Measurements from ENCODE around the gene PPIL4.
"Not testable (repeated sequence)": the region's sequence is repeated elsewhere in the genome, so short reads cannot be mapped to it uniquely, and the experiment has no call there.

The PPIL4 gene

DNA sequence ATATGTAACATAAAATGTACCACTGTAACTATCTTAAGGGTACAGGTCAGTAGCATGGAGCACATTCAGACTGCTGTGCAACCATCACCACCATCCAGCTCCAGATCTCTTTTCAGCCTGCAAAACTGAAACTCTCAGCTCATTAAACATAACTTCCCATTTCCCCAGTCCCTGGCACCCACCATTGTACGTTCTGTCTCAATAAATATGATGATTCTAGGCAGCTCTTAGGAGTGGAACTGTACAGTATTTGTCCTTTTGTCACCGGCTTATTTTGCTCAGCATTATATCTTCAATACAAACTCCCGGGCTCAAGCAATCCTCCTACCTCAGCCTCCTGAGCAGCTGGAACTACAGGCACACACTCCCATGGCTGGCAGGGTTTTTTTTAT is 62.5 kb downstream of the PPIL4 start:
- no peak for DNase-seq

DNA sequence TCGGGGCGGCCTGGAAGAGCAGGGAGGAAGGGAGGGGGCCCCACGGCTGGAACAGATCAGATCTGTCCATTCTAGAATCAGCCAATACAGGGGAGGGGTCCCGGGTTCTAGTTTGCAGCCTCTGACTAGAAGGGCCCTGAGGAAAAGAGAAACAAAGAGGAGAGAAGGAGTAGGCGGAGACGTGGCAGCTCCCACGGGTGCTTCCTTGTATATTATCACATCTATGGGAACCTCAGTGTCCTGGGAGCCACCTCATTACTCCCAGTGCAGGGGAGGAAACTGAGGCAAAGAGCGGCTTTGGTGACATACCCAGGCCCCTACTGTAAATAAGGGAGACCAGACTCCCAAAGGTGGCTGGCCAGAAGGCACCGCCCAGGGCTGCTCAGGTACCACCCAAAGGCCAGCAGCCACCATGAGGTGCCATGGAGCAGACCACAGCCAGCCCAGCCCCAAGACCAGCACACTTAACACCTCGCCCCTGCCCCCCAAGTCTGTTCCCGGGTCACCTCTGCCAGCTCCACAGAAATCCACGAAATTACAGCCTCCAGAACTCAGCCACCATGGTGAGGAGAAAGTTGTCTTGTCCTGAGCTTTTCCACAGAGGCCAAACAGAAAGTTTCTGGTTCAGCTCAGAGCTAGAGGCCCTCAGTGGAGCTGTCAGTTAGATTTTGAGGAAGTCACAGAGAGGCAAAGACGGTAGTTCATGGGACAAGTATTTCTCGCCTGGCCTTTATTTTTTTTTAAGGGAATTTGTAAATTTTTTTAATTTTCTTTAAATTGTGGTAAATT is 63.1 kb downstream of the PPIL4 start:
- DNase-seq, result no peak

DNA sequence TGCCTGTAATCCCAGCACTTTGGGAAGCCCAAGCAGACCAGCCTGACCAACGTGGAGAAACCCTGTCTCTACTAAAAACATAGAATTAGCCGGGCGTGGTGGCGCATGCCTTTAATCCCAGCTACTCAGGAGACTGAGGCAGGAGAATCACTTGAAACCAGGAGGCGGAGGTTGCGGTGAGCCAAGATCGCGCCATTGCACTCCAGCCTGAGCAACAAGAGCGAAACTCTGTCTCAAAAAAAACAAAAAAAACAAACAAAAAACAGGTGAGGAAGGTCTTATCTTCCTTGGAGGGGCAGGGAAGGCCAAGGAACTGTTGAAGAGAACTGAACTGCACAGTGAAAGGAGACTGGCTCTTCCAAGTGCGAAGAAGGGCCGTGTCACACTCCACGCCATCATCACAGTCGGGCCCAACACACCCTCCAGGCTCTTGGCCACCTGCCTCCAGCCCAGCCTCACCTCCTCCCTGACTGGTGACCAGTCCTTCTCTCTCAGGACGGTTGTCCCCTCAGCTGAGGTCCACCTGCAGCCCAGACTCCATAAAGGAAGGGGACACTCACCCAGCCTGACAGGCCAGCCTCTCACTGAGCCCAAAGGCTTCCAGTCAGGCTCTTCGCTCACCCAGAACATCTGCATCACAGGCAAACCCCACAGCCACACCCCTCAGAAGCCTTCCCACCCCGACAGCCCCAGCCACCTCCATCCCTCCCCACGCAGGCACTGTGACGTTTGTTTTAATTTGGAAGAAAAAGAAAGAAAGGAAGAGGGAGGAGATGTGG is 65.2 kb downstream of the PPIL4 start:
- no peak for DNase-seq

DNA sequence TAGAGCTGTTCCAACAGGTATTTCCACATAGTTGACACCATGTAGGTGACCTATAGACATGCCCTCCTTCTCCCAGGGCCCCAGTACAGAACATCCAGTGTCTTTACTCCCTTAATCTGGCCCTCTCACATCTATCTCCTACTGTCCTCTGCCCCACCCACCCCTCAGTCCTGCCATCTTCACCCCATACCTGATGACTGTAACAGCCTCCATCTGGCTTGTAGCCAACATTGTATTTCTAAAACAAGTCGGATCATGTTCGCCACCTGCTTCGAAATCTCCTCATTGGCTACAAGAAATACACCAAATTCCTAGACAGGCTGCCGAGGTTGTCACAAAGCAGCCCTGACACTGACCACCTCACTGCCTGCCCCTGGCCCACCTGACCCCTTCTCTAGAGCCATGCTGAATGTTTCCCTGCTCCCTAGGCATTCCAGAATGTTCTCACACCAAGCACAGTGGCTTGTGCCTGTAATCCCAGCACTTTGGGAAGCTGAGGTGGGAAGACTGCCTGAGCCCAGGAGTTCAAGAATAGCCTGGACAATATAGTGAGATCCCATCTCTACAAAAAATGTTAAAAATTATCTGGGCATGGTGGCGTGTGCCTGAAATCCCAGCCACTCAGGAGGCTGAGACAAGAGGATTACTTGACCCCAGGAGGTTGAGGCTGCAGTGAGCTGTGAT is 67.1 kb downstream of the PPIL4 start:
- DNase-seq, result no peak

DNA sequence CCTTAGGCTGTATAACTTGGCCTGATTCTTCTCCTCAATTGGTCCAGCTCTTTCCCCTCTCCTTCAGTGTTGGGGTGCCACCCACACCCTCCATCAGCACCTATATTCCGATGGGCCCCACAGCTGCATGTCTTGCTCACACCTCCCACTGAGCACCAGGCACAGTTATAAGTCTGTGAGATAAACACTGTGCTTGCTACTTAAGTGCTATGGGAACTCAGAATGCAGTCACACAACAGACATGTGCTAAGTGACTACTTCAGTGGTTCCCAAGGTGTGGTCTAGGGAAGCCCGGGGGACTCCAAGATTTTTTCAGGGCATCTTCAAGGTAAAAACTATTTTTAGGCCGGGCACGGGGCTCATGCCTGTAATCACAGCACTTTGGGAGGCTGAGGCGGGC is 68.3 kb downstream of the PPIL4 start:
- DNase-seq, result no peak

DNA sequence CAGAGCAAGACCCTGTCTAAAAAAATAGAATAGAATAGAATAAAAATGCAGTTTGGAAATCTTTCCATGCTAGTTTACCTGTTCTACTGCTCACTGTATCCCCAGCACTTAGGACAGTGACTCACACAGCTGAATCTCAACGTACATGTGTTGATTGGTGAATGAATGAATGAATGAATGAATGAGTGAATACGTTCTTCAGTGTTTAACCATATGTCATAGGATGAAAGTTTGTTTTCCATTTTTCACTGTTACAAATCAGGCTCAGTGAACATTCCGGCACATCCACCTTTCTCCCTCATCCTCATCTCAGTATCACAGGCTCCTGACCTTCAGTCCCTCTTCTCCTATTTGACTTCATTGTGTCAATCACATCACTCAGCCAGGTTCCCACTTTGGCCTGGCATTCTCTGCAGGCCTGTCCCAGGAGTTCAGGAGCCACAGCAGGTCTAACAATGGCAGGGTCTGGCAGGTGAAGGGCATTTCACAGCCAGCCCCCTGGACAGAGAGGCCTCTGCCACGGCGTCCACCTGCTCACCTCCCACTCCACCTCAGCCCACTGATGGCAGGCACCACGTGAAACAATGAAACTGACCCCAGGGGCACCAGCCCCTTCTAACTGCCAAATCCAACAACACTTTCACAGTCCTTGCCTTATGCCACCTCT is 68.9 kb downstream of the PPIL4 start:
- DNase-seq, result no peak

DNA sequence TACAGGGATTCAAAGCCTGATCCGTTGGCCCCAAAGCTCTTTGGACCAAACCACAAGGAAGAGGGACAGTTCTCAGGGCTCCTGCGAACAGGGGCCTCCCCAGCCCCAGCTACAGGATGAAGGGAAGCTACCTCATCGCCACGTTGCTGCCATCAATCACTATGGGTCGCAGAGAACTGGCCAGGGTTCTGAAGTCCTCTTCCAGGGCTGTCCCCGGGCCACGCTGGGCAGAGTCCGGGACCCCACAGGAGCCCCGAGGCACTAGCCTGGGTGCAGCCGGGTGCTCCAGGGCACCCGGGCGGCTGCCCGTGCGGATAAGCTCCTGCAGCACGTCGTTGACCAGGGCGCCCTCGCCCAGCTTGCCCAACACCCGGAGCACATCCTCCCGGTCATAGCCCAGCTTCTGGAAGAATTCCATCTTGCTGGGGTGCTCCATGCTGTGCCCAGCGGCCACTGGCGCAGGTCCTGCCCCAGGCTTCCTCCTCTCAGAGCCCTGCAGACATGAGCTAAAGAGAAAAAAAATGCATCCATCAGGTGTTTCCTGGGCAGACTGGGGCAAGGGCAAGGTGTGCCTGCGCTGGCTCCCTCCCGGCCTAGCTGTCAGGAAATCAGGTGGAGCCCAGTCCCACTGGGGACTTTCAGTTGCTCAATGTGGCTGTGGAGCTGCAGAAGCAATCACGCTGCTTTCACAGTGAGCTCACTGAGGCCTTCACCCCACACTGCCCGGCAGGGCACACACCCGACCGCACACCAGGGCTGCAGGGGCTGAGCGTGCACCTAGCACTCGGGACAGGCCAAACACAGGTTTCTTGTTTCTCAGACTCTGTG is 71.5 kb downstream of the PPIL4 start:
- DNase-seq, result no peak

DNA sequence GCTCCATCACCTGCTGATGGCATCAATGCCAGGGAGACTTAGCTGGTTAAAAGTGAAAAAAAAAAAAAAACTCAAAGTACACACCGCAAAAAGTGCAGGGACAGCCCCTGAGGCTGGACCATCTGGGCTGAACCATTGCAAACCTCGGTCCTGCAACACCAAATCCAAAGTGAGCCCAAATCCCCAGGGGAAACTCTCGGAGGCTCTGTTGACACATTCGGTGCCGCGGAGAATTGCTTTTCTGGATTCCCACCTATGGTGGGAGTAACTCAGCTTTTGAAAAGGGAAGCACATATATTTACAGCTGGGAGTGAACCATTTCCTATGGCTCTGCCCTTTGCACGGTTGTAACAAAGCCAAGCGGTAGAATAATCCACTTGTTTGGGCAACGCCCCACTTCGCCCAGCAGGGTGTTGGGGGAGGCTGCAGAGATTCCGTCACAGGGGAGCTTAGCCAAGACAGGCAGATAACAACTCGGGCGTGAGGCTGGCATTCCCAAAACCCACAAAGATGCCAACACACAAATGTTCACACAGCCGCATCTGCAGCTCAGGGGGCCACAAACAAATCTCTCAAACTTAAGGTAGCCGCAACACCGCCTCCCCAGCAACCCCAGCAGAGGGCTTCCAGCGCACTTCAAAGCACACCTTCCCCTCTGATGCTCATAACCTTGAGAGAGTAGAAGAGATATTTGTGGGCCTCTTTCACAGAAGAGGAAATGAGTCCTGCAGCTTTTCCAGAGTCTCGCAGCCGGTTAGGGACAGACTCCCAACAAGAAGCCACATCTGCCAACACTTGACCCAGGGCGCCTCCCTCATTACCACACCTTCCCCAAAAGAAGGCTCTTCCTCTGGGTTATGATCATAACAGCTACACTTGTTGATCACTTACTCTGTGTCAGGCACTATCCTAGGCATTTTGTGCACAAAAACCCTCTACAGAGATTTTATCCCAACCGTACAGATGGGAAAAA is 72.5 kb downstream of the PPIL4 start:
- no peak for DNase-seq

DNA sequence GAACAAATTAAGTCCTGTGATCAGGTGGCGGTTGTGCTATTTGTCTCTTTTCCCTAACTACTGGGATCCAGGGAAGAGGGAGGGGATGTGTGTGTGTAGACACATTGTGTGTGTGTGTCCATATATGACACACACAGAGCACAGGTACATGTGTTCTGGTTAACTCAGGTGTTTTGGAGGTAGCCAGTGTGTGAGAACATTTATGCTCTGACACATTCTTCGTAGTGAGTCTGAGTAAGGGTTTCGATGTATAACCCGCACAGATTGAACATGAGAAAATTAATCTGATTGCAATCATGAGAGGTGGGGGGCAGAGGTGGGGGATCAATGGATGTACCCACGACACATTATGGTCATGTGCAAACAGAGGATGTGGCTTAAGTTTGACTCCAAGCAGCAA is 73.6 kb downstream of the PPIL4 start:
- no peak for DNase-seq

DNA sequence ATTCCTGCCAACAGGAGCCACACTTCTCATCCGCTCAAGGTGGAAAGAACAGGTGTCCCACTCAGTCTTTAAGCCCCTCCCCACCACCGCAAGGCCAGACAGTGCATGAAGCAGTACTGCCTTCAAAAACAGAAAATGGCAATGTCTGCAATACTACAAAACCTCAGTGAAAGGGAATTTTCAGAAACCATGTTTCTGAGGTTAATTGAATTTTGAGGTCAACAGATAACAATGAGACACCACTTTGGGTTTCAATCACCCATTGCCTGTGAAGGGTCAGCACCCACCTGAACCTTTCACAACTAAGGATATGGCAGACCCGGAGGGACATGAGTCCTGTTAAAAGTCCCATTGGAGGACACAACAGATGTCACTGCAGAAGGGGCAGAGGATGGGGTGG is 74.0 kb downstream of the PPIL4 start:
- no peak for DNase-seq

DNA sequence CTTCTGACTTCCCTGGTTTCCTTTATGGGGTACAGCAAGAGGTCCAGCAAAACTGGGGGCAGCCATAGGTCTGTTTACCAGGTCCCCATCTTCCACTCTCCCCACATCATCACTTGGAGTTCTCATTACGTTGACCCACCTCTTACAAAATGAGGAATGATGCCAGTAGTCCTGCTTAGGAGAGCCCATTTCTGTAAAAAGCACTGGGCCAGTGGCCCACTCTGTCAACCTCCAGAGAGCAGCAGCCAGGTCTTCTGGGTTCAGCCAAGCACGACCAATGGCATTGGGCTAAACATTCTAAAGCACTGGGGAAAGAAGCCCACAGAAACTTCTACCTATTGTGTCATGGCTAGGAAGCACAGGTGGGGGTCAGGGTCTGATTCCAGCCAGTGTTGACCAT is 74.9 kb downstream of the PPIL4 start:
- no peak for DNase-seq

DNA sequence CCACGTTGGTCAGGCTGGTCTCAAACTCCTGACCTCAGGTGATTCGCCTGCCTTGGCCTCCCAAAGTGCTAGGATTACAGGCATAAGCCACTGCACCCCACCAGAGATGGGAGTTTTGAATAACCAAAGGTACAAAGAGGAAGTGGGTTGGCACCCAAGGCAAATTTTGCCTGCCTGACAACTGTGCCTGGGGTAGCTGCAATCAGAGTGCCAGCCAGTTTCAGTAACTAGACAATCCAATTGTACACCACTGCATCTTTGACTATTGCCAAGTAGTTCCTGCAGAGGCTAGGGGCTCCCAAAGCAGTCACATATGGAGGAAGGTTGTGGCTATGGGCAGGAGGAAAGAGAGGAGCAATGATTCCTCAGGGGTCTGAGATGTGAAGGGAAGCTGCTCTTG is 77.7 kb downstream of the PPIL4 start:
- no peak for DNase-seq

DNA sequence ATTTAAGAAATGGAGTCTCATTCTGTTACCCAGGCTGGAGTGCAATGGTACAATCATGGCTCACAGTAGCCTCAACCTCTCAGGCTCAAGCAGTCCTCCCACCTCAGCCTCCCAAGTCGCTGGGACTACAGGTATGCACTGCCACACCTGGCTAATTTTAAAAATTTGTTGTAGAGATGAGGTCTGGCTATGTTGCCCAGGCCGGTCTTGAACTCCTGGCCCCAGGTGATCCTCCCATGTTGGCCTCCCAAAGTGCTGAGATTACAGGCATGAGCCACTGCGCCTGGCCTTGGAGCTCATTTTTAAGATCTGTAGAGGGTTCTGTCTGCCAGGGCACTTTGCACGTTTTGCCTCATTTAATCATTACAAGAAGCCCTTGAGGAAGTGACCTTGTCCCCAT is 78.6 kb downstream of the PPIL4 start:
- no peak for DNase-seq

DNA sequence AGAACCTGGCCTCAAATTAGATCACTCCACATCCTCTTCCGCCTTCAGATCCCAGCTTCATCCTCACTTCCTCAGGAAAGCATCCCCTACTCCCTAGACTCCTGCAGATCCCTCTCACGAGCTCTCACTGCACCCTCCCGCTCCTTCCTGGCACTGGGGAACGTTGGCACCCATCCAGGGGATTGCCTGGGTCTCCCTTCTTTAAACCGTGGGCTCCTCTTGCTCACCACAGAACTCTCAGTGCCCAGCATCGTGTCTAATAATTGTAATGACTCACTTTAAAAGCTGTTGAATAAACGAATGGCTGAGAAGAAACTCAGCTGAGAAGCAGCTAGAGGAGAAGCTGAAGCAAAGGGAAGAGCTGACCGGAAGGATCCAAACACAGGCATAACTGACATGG is 81.4 kb downstream of the PPIL4 start:
- DNase-seq, result no peak

DNA sequence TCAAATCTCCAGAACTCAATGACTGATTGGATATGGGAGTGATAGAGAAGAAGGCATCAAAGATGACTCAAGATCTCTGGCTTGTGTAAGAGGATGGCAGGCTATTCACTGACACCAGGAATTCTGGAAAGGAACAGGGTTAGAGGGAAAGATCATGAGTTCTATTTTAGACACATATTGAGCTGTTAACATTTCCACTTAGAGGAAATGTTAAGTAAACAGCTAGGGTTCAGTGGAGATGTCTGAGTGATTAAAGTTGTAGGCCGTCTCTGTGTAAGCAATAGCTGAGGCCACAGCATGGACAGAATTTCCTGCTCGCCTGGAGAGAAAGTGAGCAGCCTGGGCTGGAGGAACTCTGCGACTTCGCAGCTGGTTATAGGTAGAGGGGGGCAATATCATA is 82.1 kb downstream of the PPIL4 start:
- no peak for DNase-seq

DNA sequence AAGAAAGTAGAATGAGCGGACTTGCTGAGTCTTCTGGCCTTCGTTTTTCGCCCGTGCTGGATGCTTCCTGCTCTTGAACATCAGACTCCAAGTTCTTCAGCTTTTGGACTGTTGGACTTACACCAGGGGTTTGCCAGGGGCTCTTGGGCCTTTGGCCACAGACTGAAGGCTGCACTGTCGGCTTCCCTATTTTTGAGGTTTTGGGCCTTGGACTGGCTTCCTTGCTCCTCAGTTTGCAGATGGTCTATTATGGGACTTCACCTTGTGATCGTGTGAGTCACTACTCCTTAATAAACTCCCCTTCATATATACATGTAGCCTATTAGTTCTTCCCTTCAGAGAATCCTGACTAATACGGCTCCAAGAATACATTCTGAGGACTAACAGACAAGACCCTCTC is 83.1 kb downstream of the PPIL4 start:
- DNase-seq, result not testable (repeated sequence)

DNA sequence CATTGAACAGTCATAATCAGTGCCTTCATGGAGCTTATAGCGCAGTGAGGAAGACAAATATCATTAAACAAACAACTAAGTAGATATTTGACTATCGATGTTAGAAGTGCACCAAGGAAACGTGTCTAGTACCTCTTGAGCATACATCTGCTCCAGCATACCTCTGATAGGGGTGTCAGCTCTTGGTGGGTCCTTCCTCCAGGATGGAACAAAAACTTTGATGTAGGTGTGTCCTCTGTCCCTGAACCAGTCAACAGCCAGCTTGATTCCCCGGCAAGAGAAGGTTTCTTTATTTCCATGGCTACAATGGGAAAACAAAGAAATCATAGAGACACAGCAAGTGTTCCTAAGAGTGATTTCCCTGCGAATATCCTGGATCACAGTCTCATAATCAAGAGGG is 84.2 kb downstream of the PPIL4 start:
- DNase-seq, result no peak

DNA sequence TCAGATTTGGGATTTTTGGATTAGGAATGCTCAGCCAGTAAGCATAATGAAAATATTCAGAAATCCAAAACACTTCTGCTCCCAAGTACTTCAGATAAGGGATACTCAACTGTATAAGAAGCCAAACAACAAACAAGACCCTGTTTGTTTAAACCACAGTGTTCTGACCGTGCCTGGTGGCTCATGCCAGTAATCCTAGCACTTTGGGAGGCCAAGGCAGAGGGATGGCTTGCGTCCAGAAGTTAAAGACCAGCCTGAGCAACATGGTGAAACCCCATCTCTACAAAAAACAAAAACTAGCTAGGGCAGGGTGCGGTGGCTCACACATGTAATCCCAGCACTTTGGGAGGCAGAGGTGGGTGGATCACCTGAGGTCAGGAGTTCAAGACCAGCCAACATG is 85.6 kb downstream of the PPIL4 start:
- DNase-seq, result not testable (repeated sequence)

DNA sequence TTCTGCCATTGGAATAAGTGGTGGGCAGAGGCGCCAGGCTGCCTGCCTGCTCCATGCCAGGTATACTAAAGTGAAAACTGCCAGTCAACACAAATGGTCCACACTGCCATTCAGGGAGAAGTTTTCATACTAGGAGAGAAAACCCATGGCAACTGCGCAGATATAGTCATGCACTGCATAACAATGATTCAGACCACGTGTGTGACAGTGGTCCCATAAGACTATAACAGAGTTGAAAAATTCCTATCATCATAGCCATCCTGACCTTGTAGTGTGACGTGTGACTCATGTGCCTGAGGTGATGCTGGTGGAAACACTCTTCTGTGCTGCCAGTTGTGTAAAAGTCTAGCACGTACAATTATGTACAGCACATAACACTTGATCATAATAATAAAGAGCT is 86.1 kb downstream of the PPIL4 start:
- no peak for DNase-seq

DNA sequence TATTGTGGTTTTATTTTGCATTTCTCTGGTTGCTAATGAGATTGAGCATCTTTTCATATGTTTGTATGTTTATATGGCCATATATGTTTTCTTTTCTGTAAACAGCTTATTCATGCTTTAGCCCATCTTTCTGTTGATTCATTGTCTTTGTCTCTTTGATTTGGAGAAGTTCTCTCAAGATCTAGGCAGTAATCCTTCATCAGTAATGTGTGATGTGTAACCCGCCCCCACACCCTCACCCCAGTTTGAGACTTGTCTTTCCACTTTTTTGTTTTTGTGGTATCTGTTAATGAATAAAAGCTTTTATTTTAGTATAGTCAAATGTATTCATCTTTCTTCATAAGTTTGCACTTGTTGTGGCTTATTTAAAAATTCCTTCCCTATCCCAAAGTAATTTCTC is 87.0 kb downstream of the PPIL4 start:
- no peak for DNase-seq

DNA sequence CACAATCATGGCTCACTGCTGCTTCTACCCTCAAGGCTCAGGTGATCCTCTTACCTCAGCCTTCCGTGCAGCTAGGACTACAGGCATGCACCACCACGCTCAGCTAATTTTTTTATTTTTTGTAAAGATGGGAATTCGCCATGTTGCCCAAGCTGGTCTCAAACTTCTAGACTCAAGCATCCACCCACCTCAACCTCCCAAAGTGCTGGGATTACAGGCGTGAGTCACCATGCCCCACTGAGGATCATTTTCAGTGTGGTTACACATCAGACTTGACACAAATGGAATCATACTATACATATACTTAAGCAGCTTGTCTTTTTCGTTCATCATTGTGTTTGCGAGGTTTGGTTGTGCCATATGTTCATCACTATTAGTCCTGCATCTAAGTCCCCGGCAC is 87.6 kb downstream of the PPIL4 start:
- DNase-seq, result no peak
